Measurements from ENCODE around the gene XYLT1. TPM values are rescaled to one million over a fixed set of nuclear protein-coding genes. Genes with fewer than 3 reads are reported as not detected.

Gene XYLT1
- total and polyA plus RNA-seq, 2 of the 4 experiments (the other 2 are of a cell fraction): 9.0 to 12.7 TPM

- H4K20me1 ChIP-seq (ENCODE audit: insufficient read depth, low read length): no peaks in the 10 kb centered on the region
- no peak overlapping the region for H3K4ac ChIP-seq (ENCODE audit: low read depth, low read length)
- H3K4me2 ChIP-seq (ENCODE audit: low read depth, low read length): no peak overlapping the region
- no peaks in the 10 kb centered on the region for H3K36me3 ChIP-seq (ENCODE audit: control insufficient read depth, insufficient read depth, low read length)
- in situ Hi-C loops (cut with MboI; ENCODE audit: low sequenced_read_pairs): no loop called here
- dilution Hi-C loops (cut with HindIII; ENCODE audit: low sequenced_read_pairs, unreplicated experiment): no loop called here
- ATAC-seq (ENCODE audit: low read depth) (no peak), DNase-seq (no peak)
- no peak overlapping the region for H3K9ac ChIP-seq (ENCODE audit: low read depth, low read length)
- peaks cover 4% of the 10 kb centered on the region for H3K9me1 ChIP-seq (ENCODE audit: insufficient read depth, low read length)
- H3K27me3 ChIP-seq (ENCODE audit: control insufficient read depth, insufficient read depth, low read length): no peaks in the 10 kb centered on the region; the same call in 1 of the 2 replicates
- intact Hi-C loops (cut with micrococcal nuclease): no loop called here
- no peaks in the 10 kb centered on the region for H3K9me3 ChIP-seq (ENCODE audit: control insufficient read depth, insufficient read depth, low read length)
- H2AK5ac ChIP-seq (ENCODE audit: low read depth, low read length): no peak overlapping the region
- H3K23ac ChIP-seq (ENCODE audit: low read depth, low read length): no peak overlapping the region
- H3K79me1 ChIP-seq (ENCODE audit: low read depth in 1 of 2, low read length in 2 of 2): no peaks in the 10 kb centered on the region
- H2AK9ac ChIP-seq (replicated peaks; ENCODE audit: low read depth, low read length, poor library complexity): no peak overlapping the region
- H4K8ac ChIP-seq (ENCODE audit: low read depth in 2 of 2, low read length in 2 of 2): no peak overlapping the region
- ChIA-PET CTCF (interaction anchor here (1.7 kb wide), 1 partner anchor 86 kb away, joined by 4 read pairs; no protein-coding TSS in a partner anchor), POLR2A (ENCODE audit: unreplicated experiment) (no interaction called here)
- no peak overlapping the region for H3K56ac ChIP-seq (ENCODE audit: extremely low read depth, insufficient read depth, low read length)
- H3K27ac ChIP-seq (ENCODE audit: insufficient read depth, low read length): no peak overlapping the region
- H3K4me1 ChIP-seq (ENCODE audit: control insufficient read depth, insufficient read depth, low read length): no peaks in the 10 kb centered on the region
- H2AFZ ChIP-seq (replicated peaks; ENCODE audit: low read length, poor library complexity): no peak overlapping the region
- H4K5ac ChIP-seq (ENCODE audit: low read depth, low read length): no peak overlapping the region
- no peak overlapping the region for H2BK5ac ChIP-seq (ENCODE audit: low read depth, low read length, poor library complexity, severe bottlenecking)
- H3K18ac ChIP-seq (ENCODE audit: low read depth, low read length): no peak overlapping the region
- no peak overlapping the region for H3K14ac ChIP-seq (replicated peaks; ENCODE audit: low read depth, low read length)
- no peak overlapping the region for H3K4me3 ChIP-seq (ENCODE audit: insufficient read depth, low read depth, low read length)
- H4K91ac ChIP-seq (ENCODE audit: insufficient read depth, low read depth, low read length): no peak overlapping the region
- H2BK20ac ChIP-seq (ENCODE audit: low read depth, low read length): no peak overlapping the region
- BruUV-seq (replicated peaks): no TSS peak
- H2BK15ac ChIP-seq (ENCODE audit: low read depth, low read length): no peak overlapping the region
- no peak overlapping the region for H2BK120ac ChIP-seq (ENCODE audit: low read depth, low read length)
- TF ChIP-seq RFX5 (IDR thresholded peaks at IDR 0.05; ENCODE audit: low read depth, low read length) (no peak), SMC3 (IDR thresholded peaks at IDR 0.05; ENCODE audit: low read depth, low read length) (no peak), MAFK (IDR thresholded peaks at IDR 0.05; ENCODE audit: low read depth, low read length) (0 out of 2 replicates have a peak, but pooled peaks have one; percentile 17)
Observed at GRCh38 chr16:17493012-17493411, 22.3 kb upstream of the XYLT1 start.
